Natural killer cell (primary cell): ENCODE measurements around the gene CDYL2. TPM values are rescaled to one million over a fixed set of nuclear protein-coding genes. Genes with fewer than 3 reads are reported as not detected.

Experiments
- ATAC-seq, 3 donors: fragments of 150-1000 bp in 2 of 3; fragments of 200-7000 bp in 1 of 3; cut with Tn5 transposase; 1 replicate in 1 of 3; 2 replicates in 2 of 3; pipeline ENCODE4 v1.10.0; 2021; ENCODE audit warnings: mild to moderate bottlenecking in 2 of 3, moderate library complexity in 2 of 3
- DNase-seq, 2 donors: peaks; one replicate each; pipeline versions ENCODE4 v3.0.0 to v3.0.0-alpha.2; 2013 to 2021; ENCODE audit warnings: mixed read lengths in 1 of 2
- H3K27ac ChIP-seq: one replicate; pipeline ENCODE4 v1.5.1; 2013; ENCODE audit warnings: mild to moderate bottlenecking, low read length
- H3K27me3 ChIP-seq: one replicate; pipeline ENCODE4 v1.6.1; 2013; ENCODE audit warnings: low read length; ENCODE audit not compliant: control insufficient read depth, insufficient read depth
- H3K36me3 ChIP-seq: one replicate; pipeline ENCODE4 v1.6.1; 2013; ENCODE audit warnings: low read length; ENCODE audit not compliant: control insufficient read depth, insufficient read depth
- H3K4me1 ChIP-seq: one replicate; pipeline ENCODE4 v1.6.1; 2013; ENCODE audit warnings: low read length; ENCODE audit not compliant: control insufficient read depth, insufficient read depth
- H3K4me3 ChIP-seq: one replicate; pipeline ENCODE4 v1.5.1; 2013; ENCODE audit warnings: low read length
- H3K9me3 ChIP-seq: one replicate; pipeline ENCODE4 v1.6.1; 2013; ENCODE audit warnings: low read length; ENCODE audit not compliant: control insufficient read depth, insufficient read depth
- H3K27ac Mint-ChIP-seq, 2 donors: one replicate each; pipeline ENCODE4 v1.8.0; 2022; ENCODE audit warnings: mild to moderate bottlenecking in 2 of 2, mixed read lengths in 2 of 2, moderate library complexity in 1 of 2
- H3K27me3 Mint-ChIP-seq, 2 donors: one replicate each; pipeline ENCODE4 v1.8.0; 2022; ENCODE audit warnings: low read depth in 2 of 2, mixed read lengths in 2 of 2
- H3K36me3 Mint-ChIP-seq: one replicate; pipeline ENCODE4 v1.8.0; 2022; ENCODE audit warnings: mixed read lengths
- H3K4me1 Mint-ChIP-seq, 2 donors: one replicate each; pipeline ENCODE4 v1.8.0; 2022; ENCODE audit warnings: mixed read lengths in 2 of 2
- H3K4me3 Mint-ChIP-seq: one replicate; pipeline ENCODE4 v1.8.0; 2022; ENCODE audit warnings: mild to moderate bottlenecking, moderate library complexity, mixed read lengths
- H3K9me3 Mint-ChIP-seq, 2 donors: one replicate each; pipeline ENCODE4 v1.8.0; 2022; ENCODE audit warnings: mixed read lengths in 2 of 2
- WGBS: methylation state at CpG from one replicate; pipeline ENCODE4 v1.1.7; 2013; ENCODE audit warnings: missing lambda C conversion rate; ENCODE audit not compliant: insufficient coverage; 5-methylcytosine and 5-hydroxymethylcytosine counted together
- intact Hi-C: fragments of 100-400 bp; cut with micrococcal nuclease; formaldehyde crosslinking; loops from one replicate; pipeline ENCODE4 v1.14.2; 2022
- total RNA-seq, 4 donors: library from RNA; stranded (reverse); fragments of 120-200 nt in 1 of 4; gene quantifications; one replicate each; pipeline versions ENCODE4 v1.2.3 to v1.2.4, GENCODE V29; 2013 to 2022
- TF ChIP-seq, protein P1 (sequence below): fragments of 200-600 bp; IDR thresholded peaks from one replicate; pipeline ENCODE4 v1.8.0; 2022; ENCODE audit warnings: antibody characterized with exemption

CDYL2 gene
- total RNA-seq, 3 donors from 2014 or later (not counting 1 experiment from before 2014, with no cell fraction given) = 2.7 to 14.5 (median 3.4) TPM

- TF ChIP-seq, protein P1, sequence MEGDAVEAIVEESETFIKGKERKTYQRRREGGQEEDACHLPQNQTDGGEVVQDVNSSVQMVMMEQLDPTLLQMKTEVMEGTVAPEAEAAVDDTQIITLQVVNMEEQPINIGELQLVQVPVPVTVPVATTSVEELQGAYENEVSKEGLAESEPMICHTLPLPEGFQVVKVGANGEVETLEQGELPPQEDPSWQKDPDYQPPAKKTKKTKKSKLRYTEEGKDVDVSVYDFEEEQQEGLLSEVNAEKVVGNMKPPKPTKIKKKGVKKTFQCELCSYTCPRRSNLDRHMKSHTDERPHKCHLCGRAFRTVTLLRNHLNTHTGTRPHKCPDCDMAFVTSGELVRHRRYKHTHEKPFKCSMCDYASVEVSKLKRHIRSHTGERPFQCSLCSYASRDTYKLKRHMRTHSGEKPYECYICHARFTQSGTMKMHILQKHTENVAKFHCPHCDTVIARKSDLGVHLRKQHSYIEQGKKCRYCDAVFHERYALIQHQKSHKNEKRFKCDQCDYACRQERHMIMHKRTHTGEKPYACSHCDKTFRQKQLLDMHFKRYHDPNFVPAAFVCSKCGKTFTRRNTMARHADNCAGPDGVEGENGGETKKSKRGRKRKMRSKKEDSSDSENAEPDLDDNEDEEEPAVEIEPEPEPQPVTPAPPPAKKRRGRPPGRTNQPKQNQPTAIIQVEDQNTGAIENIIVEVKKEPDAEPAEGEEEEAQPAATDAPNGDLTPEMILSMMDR = no peak
- H3K27me3 ChIP-seq = no peaks in the 10 kb centered on the region
- H3K27ac ChIP-seq = no peak overlapping the region
- H3K4me3 Mint-ChIP-seq = no peak overlapping the region
- H3K27me3 Mint-ChIP-seq = peaks cover 0 to 5% of the 10 kb centered on the region in 2 donors
- no peaks in the 10 kb centered on the region for H3K36me3 Mint-ChIP-seq
- no peak overlapping the region for H3K27ac Mint-ChIP-seq
- 5% methylated on average over 2 of the region's 2 CpGs for WGBS
- no peaks in the 10 kb centered on the region for H3K9me3 Mint-ChIP-seq
- no peak overlapping the region for H3K4me3 ChIP-seq
- no peaks in the 10 kb centered on the region for H3K4me1 Mint-ChIP-seq
- no peaks in the 10 kb centered on the region for H3K36me3 ChIP-seq
- H3K4me1 ChIP-seq = no peaks in the 10 kb centered on the region
- no peaks in the 10 kb centered on the region for H3K9me3 ChIP-seq
- intact Hi-C loops = no loop called here
- ATAC-seq (no peak), DNase-seq (no peak)
Measured at GRCh38 chr16:80554033-80554432, 250.4 kb downstream of the CDYL2 start.

- Mint-ChIP-seq H3K4me3 (no peak overlapping the region), H3K36me3 (no peaks in the 10 kb centered on the region), H3K9me3 (no peaks in the 10 kb centered on the region), H3K27me3 (peaks cover 0 to under 1% of the 10 kb centered on the region in 2 donors), H3K4me1 (no peaks in the 10 kb centered on the region), H3K27ac (no peak overlapping the region)
- ATAC-seq (no peak), DNase-seq (no peak)
- TF ChIP-seq, protein P1 = no peak
- 95% methylated on average over 5 of the region's 5 CpGs for WGBS
- H3K9me3 ChIP-seq = no peaks in the 10 kb centered on the region
- H3K4me1 ChIP-seq = no peaks in the 10 kb centered on the region
- H3K36me3 ChIP-seq = no peaks in the 10 kb centered on the region
- no peaks in the 10 kb centered on the region for H3K27me3 ChIP-seq
- intact Hi-C loops = no loop called here
- no peak overlapping the region for H3K4me3 ChIP-seq
- H3K27ac ChIP-seq = no peak overlapping the region
Measured at GRCh38 chr16:80552277-80552676, 252.1 kb downstream of the CDYL2 start.

Other genes starting within 250 kb of the CDYL2 start
- gene CMC2, start 202.3 kb upstream of the CDYL2 start, total RNA-seq = 10 to 100 TPM; 52.3 to 63.5 (median 63.2) TPM
- 10 to 100 TPM in 1 of 3 donors, 1 to 10 TPM in 2; 6.6 to 11.6 (median 9.0) TPM for gene CENPN, start 202.6 kb upstream of the CDYL2 start, total RNA-seq
- 10 to 100 TPM; 35.3 to 51.8 (median 39.9) TPM for gene ATMIN, start 231.2 kb upstream of the CDYL2 start, total RNA-seq